ENCODE data around the gene CMTM8.

DNA sequence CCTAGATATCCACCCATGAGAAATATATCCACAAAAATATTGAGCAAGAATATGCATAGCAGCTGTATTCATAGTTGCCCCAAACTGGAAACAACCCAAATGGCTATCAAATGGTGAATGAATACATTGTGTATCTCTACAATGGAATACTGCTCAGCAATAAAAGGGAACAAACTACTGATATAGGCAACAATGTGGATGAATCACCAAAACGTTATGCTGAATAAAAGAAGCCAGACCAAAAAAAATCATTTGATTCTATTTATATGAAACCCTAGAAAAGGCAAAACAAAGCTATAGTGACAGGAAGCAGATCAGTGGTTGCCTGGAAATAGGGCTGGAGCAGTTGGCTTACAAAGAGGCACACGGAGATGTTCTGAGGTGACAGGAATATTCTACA lies 137.6 kb downstream of the CMTM8 start:
- TF ChIP-seq, protein P1, sequence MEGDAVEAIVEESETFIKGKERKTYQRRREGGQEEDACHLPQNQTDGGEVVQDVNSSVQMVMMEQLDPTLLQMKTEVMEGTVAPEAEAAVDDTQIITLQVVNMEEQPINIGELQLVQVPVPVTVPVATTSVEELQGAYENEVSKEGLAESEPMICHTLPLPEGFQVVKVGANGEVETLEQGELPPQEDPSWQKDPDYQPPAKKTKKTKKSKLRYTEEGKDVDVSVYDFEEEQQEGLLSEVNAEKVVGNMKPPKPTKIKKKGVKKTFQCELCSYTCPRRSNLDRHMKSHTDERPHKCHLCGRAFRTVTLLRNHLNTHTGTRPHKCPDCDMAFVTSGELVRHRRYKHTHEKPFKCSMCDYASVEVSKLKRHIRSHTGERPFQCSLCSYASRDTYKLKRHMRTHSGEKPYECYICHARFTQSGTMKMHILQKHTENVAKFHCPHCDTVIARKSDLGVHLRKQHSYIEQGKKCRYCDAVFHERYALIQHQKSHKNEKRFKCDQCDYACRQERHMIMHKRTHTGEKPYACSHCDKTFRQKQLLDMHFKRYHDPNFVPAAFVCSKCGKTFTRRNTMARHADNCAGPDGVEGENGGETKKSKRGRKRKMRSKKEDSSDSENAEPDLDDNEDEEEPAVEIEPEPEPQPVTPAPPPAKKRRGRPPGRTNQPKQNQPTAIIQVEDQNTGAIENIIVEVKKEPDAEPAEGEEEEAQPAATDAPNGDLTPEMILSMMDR (IDR thresholded peaks at IDR 0.05 in 4 of 5, conservative IDR thresholded peaks at IDR 0.05 in 1 of 5): no peak
- no peak for TF ChIP-seq POLR2A (IDR thresholded peaks at IDR 0.05)
